Panc1 (cell line): ENCODE data around the gene RNF222. TPM values are rescaled to one million over a fixed set of nuclear protein-coding genes. Genes with fewer than 3 reads are reported as not detected.
"Not testable (repeated sequence)": the region's sequence is repeated elsewhere in the genome, so short reads cannot be mapped to it uniquely, and the experiment has no call there.

Experiments
- ATAC-seq: fragments of 200-7000 bp; cut with Tn5 transposase; 2 replicates; pipeline ENCODE4 v1.9.1; 2020; ENCODE audit warnings: mild to moderate bottlenecking, moderate library complexity
- BruUV-seq: library from RNA; stranded (reverse); fragments of 400-500 nt; replicated peaks from 2 replicates; lab custom pipeline; 2021; lab: Mats Ljungman, UMichigan
- CTCF ChIA-PET: fragments of 300-600 bp; sonication (Branson Sonifier 250); formaldehyde crosslinking; loops from one replicate; lab custom pipeline; 2022; ENCODE audit warnings: antibody characterized with exemption; lab: Charles Lee
- POLR2A ChIA-PET: fragments of 300-600 bp; sonication (Branson Sonifier 250); formaldehyde crosslinking; loops from one replicate; lab custom pipeline; 2022; ENCODE audit warnings: antibody characterized with exemption; lab: Charles Lee
- DNase-seq: peaks from one replicate; pipeline ENCODE4 v3.0.0-alpha.2; 2010; ENCODE audit warnings: low read depth, low spot score
- H3K27ac ChIP-seq: 2 replicates; pipeline ENCODE4 v1.5.1; 2011; ENCODE audit warnings: mild to moderate bottlenecking, low read length, inconsistent platforms
- H3K27me3 ChIP-seq: fragments of 200-500 bp; sonication (Bioruptor generic); 2 replicates; pipeline ENCODE4 v1.6.0; 2014; ENCODE audit warnings: low read length, inconsistent platforms; ENCODE audit not compliant: control insufficient read depth, insufficient read depth
- H3K36me3 ChIP-seq: fragments of 200-500 bp; sonication (Bioruptor generic); 2 replicates; pipeline ENCODE4 v1.5.1; 2014; ENCODE audit warnings: inconsistent platforms, mild to moderate bottlenecking, low read length, moderate library complexity; ENCODE audit not compliant: control insufficient read depth, insufficient read depth
- H3K4me1 ChIP-seq: 2 replicates; pipeline ENCODE4 v1.5.1; 2011; ENCODE audit warnings: inconsistent platforms, mild to moderate bottlenecking, low read length, moderate library complexity; ENCODE audit not compliant: control insufficient read depth, insufficient read depth
- H3K4me3 ChIP-seq, 2 experiments: 2 replicates each; pipeline ENCODE4 v1.5.1; 2011 to 2012; ENCODE audit warnings: low read depth in 2 of 2, low read length in 2 of 2, mild to moderate bottlenecking in 2 of 2, inconsistent platforms in 1 of 2, moderate library complexity in 1 of 2
- H3K9me3 ChIP-seq: fragments of 200-500 bp; sonication (Bioruptor generic); 2 replicates; pipeline ENCODE4 v1.5.1; 2014; ENCODE audit warnings: low read depth, mild to moderate bottlenecking, inconsistent platforms, low read length, moderate library complexity; ENCODE audit not compliant: control insufficient read depth, insufficient read depth
- CTCF ChIP-seq: fragments of 450-650 bp; IDR thresholded peaks from 2 replicates; pipeline ENCODE4 v1.5.1; 2017; ENCODE audit warnings: mild to moderate bottlenecking
- POLR2AphosphoS5 ChIP-seq: IDR thresholded peaks from 2 replicates; pipeline ENCODE4 v1.6.1; 2012; ENCODE audit warnings: mild to moderate bottlenecking, low read depth, low read length, moderate library complexity
- REST ChIP-seq, 2 experiments: IDR thresholded peaks; 2 replicates each; pipeline ENCODE4 v1.6.1; 2011 to 2012; ENCODE audit warnings: low read depth in 2 of 2, control low read depth in 1 of 2, low read length in 1 of 2, mild to moderate bottlenecking in 1 of 2, moderate library complexity in 1 of 2; ENCODE audit not compliant: insufficient read depth in 1 of 2
- SIN3A ChIP-seq: IDR thresholded peaks from 2 replicates; pipeline ENCODE4 v1.6.1; 2012; ENCODE audit warnings: low read depth, mild to moderate bottlenecking, low read length, moderate library complexity, borderline replicate concordance; ENCODE audit not compliant: insufficient read depth
- TCF7L2 ChIP-seq: IDR thresholded peaks from 2 replicates; pipeline ENCODE4 v1.6.1; 2011; ENCODE audit warnings: mild to moderate bottlenecking, low read depth, low read length, inconsistent platforms
- in situ Hi-C: cut with HindIII; loops from 2 replicates; pipeline ENCODE4 v1.10.0; 2016; ENCODE audit warnings: low sequenced_read_pairs, low pct_unique_long_range_greater_than_20kb
- intact Hi-C: fragments of 100-400 bp; cut with micrococcal nuclease; formaldehyde crosslinking; loops from one replicate; pipeline ENCODE4 v1.10.0; 2022; ENCODE audit not compliant: unreplicated experiment
- total RNA-seq: library from RNA; stranded (reverse); gene quantifications from one replicate; pipeline ENCODE4 v1.2.1, GENCODE V29; 2021; ENCODE audit not compliant: unreplicated experiment

RNF222 gene
- total RNA-seq, 1 experiment from 2014 or later, result not detected

GRCh38 chr17:8354236-8354635 lies 43.4 kb downstream of the RNF222 start:
- ChIA-PET CTCF (no interaction called here), POLR2A (no interaction called here)
- Histone ChIP-seq H3K36me3 (no peaks in the 10 kb centered on the region), H3K9me3 (no peaks in the 10 kb centered on the region), H3K27me3 (no peaks in the 10 kb centered on the region), H3K4me1 (no peaks in the 10 kb centered on the region), H3K4me3 (no peak overlapping the region), H3K27ac (no peak overlapping the region)
- TF ChIP-seq CTCF, result no peak
- TF ChIP-seq POLR2AphosphoS5, result no peak
- no peak for TF ChIP-seq SIN3A
- no peak for TF ChIP-seq TCF7L2
- TF ChIP-seq REST (IDR thresholded peaks at IDR 0.05; ENCODE audit: insufficient read depth in 1 of 2, low read depth in 2 of 2, low read length in 1 of 2), result no peak
- no peak for DNase-seq
- ATAC-seq, result no peak
- intact Hi-C loops, result no loop called here
- no TSS peak for BruUV-seq
- in situ Hi-C loops, result no loop called here

GRCh38 chr17:8353736-8354135 lies 43.9 kb downstream of the RNF222 start:
- Histone ChIP-seq H3K9me3 (no peaks in the 10 kb centered on the region), H3K4me1 (no peaks in the 10 kb centered on the region), H3K27me3 (no peaks in the 10 kb centered on the region), H3K36me3 (no peaks in the 10 kb centered on the region), H3K27ac (no peak overlapping the region), H3K4me3 (no peak overlapping the region)
- DNase-seq (no peak), ATAC-seq (no peak)
- CTCF ChIA-PET, result no interaction called here
- POLR2A ChIA-PET, result no interaction called here
- no TSS peak for BruUV-seq
- in situ Hi-C loops (no loop called here), intact Hi-C loops (no loop called here)
- TF ChIP-seq TCF7L2 (no peak), SIN3A (no peak), POLR2AphosphoS5 (no peak)

- in situ Hi-C loops (no loop called here), intact Hi-C loops (no loop called here)
- ChIA-PET POLR2A (interaction anchor here (0.6 kb wide), 1 partner anchor 18 kb away, joined by 6 read pairs; no protein-coding TSS in a partner anchor), CTCF (no interaction called here)
- Histone ChIP-seq H3K4me1 (no peaks in the 10 kb centered on the region), H3K9me3 (no peaks in the 10 kb centered on the region), H3K4me3 (no peak overlapping the region), H3K27me3 (no peaks in the 10 kb centered on the region), H3K36me3 (no peaks in the 10 kb centered on the region), H3K27ac (no peak overlapping the region)
- BruUV-seq, result no TSS peak
- TF ChIP-seq REST (IDR thresholded peaks at IDR 0.05; ENCODE audit: insufficient read depth in 1 of 2, low read depth in 2 of 2, low read length in 1 of 2) (no peak), POLR2AphosphoS5 (no peak), CTCF (no peak), SIN3A (no peak), TCF7L2 (no peak)
- no peak for DNase-seq
- no peak for ATAC-seq
Observed at GRCh38 chr17:8350339-8350738, 47.3 kb downstream of the RNF222 start.

- H3K27ac ChIP-seq, intact Hi-C loops, ATAC-seq, H3K4me1 ChIP-seq, BruUV-seq, H3K36me3 ChIP-seq, H3K9me3 ChIP-seq, CTCF ChIA-PET, H3K27me3 ChIP-seq, in situ Hi-C loops, H3K4me3 ChIP-seq, DNase-seq: not testable (repeated sequence)
- POLR2A ChIA-PET, result interaction anchor here (0.6 kb wide), 2 partner anchors 11 to 175 kb away, joined by 6 to 8 read pairs; no protein-coding TSS in a partner anchor
Observed at GRCh38 chr17:8347001-8347400, 50.6 kb downstream of the RNF222 start.
